Right lobe of liver (tissue), 4 donors: ENCODE results near the gene SNRPD3.

Experiments
- POLR2A ChIP-seq: fragments of 450-650 bp; IDR thresholded peaks from one replicate; pipeline ENCODE4 v1.6.1; 2017; ENCODE audit warnings: antibody characterized with exemption, mild to moderate bottlenecking
- TF ChIP-seq, protein P1 (sequence below), 4 donors: fragments of 200-600 bp in 3 of 4; fragments of 450-650 bp in 1 of 4; IDR thresholded peaks; one replicate each; pipeline versions ENCODE4 v1.5.1 to v1.8.0; 2016 to 2022; ENCODE audit warnings: antibody characterized with exemption in 4 of 4, mild to moderate bottlenecking in 2 of 4
- donor health status: DM: no; HTN: no; CAD: no.
- donor health status: DM: no; HTN: no; CAD: no.
- donor health status: DM: no; HTN: yes; CAD: no.

DNA sequence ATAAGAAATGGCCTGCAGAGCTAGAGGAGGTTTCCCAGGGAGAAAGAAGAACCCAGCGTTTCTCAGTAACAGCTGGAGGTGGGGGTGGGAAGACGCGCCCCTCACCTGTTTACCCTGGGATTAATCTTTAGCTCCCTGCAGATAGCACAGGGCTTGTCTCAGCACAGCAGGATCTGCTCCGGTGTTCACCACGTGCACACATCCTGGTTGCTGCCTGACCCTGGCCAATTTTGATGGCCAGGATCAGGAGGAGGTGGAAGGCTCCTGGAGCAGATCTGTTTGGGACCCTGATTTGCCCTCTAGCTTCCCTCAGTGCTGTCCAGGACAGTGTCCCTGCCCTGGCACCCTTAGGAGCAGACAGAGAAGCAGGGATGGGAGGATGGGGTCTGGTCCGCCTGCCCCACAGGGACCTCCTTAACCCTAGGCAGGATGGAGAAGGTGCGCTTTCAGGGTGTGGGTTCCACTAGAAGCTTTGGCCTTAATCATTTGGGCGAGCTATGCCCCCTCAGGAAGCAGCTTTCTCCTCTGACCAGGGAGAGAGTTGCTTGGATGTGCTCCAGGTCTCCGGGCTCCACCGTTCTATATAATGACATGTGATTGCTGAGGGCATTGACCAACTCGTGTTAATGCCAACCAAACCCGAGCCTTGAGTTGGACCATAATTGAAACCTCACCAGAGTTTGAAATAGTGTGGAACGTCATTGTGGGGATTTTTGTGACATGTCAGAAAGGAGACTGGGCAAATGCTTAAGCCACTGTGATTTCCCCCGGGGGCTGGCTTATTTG is 41.4 kb upstream of the SNRPD3 start:
- TF ChIP-seq, protein P1, sequence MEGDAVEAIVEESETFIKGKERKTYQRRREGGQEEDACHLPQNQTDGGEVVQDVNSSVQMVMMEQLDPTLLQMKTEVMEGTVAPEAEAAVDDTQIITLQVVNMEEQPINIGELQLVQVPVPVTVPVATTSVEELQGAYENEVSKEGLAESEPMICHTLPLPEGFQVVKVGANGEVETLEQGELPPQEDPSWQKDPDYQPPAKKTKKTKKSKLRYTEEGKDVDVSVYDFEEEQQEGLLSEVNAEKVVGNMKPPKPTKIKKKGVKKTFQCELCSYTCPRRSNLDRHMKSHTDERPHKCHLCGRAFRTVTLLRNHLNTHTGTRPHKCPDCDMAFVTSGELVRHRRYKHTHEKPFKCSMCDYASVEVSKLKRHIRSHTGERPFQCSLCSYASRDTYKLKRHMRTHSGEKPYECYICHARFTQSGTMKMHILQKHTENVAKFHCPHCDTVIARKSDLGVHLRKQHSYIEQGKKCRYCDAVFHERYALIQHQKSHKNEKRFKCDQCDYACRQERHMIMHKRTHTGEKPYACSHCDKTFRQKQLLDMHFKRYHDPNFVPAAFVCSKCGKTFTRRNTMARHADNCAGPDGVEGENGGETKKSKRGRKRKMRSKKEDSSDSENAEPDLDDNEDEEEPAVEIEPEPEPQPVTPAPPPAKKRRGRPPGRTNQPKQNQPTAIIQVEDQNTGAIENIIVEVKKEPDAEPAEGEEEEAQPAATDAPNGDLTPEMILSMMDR (IDR thresholded peaks at IDR 0.05), result no peak
- no peak for TF ChIP-seq POLR2A
